GM12875 (cell line): Measurements from ENCODE around the gene CORO2B.

Experiments
- H3K4me3 ChIP-seq: one replicate; pipeline ENCODE4 v1.5.1; 2011; ENCODE audit warnings: low read depth, low read length, control low read depth
- TF ChIP-seq, protein P1 (sequence below): IDR thresholded peaks from 2 replicates; pipeline ENCODE4 v1.5.1; 2011; ENCODE audit warnings: low read depth, mild to moderate bottlenecking, control low read depth, inconsistent platforms, low read length, moderate library complexity, borderline replicate concordance; ENCODE audit not compliant: insufficient read depth

CORO2B gene

GRCh38 chr15:68696414-68697363, 117.9 kb downstream of the CORO2B start:
- TF ChIP-seq, protein P1, sequence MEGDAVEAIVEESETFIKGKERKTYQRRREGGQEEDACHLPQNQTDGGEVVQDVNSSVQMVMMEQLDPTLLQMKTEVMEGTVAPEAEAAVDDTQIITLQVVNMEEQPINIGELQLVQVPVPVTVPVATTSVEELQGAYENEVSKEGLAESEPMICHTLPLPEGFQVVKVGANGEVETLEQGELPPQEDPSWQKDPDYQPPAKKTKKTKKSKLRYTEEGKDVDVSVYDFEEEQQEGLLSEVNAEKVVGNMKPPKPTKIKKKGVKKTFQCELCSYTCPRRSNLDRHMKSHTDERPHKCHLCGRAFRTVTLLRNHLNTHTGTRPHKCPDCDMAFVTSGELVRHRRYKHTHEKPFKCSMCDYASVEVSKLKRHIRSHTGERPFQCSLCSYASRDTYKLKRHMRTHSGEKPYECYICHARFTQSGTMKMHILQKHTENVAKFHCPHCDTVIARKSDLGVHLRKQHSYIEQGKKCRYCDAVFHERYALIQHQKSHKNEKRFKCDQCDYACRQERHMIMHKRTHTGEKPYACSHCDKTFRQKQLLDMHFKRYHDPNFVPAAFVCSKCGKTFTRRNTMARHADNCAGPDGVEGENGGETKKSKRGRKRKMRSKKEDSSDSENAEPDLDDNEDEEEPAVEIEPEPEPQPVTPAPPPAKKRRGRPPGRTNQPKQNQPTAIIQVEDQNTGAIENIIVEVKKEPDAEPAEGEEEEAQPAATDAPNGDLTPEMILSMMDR = no peak
- H3K4me3 ChIP-seq = no peak overlapping the region

GRCh38 chr15:68697711-68698690, 119.2 kb downstream of the CORO2B start:
- H3K4me3 ChIP-seq = no peak overlapping the region
- TF ChIP-seq, protein P1 = no peak

GRCh38 chr15:68698708-68699107, 119.9 kb downstream of the CORO2B start:
- TF ChIP-seq, protein P1 = no peak
- H3K4me3 ChIP-seq = no peak overlapping the region

GRCh38 chr15:68699124-68699880, 120.5 kb downstream of the CORO2B start:
- no peak overlapping the region for H3K4me3 ChIP-seq
- TF ChIP-seq, protein P1 = no peak

GRCh38 chr15:68699881-68700454, 121.2 kb downstream of the CORO2B start:
- TF ChIP-seq, protein P1 = no peak
- H3K4me3 ChIP-seq = no peak overlapping the region

DNA sequence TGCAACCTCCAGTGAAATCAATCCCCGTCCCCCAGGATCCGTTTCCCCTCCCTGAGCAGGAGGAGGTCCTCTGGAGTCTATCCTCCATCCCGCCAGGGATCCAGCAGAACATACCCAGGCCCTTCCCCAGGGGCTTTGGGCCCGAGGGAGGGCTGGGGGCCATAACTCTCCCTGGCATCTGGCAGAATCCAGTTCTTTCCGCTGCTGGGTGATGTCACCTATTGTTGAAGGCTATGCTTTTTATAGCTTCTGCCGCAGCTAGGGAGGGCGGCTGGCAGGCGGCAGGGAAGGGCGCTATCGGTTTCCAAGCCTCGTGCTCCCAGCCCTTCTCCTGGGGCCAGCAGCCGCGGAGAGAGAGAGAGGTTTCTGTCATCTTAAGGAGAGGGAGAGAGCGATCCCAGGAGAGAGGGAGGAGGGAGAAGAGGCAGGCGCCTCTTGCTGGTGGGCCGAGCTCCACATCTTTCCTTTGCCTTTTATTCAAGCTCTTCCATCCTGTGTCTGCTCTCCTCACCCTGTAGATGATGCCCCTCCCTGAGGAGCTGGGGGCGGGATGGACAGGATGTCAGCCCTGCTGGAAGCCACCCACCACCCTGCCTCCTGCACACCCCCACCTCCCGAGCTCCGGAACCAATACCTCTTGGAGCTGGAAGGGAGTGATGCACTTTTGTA, 121.8 kb downstream of the CORO2B start:
- H3K4me3 ChIP-seq = no peak overlapping the region
- TF ChIP-seq, protein P1 = no peak
